HepG2 (cell line): Measurements from ENCODE around the gene DPM1. TPM values are rescaled to one million over a fixed set of nuclear protein-coding genes. Genes with fewer than 3 reads are reported as not detected.

ENCODE experiments used
- AKAP8 ChIP-seq: sonication (generic); formaldehyde crosslinking; IDR thresholded peaks from 2 replicates; pipeline ENCODE4 v1.5.1; 2020; ENCODE audit warnings: mild to moderate bottlenecking, missing genetic modification reagents
- ATAD3A ChIP-seq: sonication (generic); formaldehyde crosslinking; IDR thresholded peaks from 2 replicates; pipeline ENCODE4 v1.4.0; 2020; ENCODE audit warnings: missing genetic modification reagents
- LCORL ChIP-seq, 2 experiments: fragments of 450-650 bp in 1 of 2; sonication (generic) in 1 of 2; formaldehyde crosslinking in 1 of 2; IDR thresholded peaks; 2 replicates each; pipeline versions ENCODE4 v1.5.0 to v1.6.1; 2017 to 2020; ENCODE audit warnings: antibody characterized with exemption in 1 of 2, missing genetic modification reagents in 1 of 2
- MAFF ChIP-seq: IDR thresholded peaks from 2 replicates; pipeline ENCODE4 v1.6.1; 2011; ENCODE audit warnings: low read depth, low read length, improper control_type of control experiment
- RELA ChIP-seq: sonication (generic); formaldehyde crosslinking; IDR thresholded peaks from 2 replicates; pipeline ENCODE4 v1.4.0; 2020; ENCODE audit warnings: missing genetic modification reagents
- RXRB ChIP-seq: IDR thresholded peaks from 2 replicates; pipeline ENCODE4 v1.6.1; 2016; ENCODE audit warnings: borderline replicate concordance, missing genetic modification reagents, missing compliant biosample characterization
- TARDBP ChIP-seq: sonication (generic); formaldehyde crosslinking; IDR thresholded peaks from 2 replicates; pipeline ENCODE4 v1.8.0; 2022; ENCODE audit warnings: mild to moderate bottlenecking, missing genetic modification reagents
- ZBTB1 ChIP-seq: sonication (generic); formaldehyde crosslinking; IDR thresholded peaks from 2 replicates; pipeline ENCODE4 v1.4.0; 2020; ENCODE audit warnings: missing genetic modification reagents, borderline replicate concordance
- ZBTB20 ChIP-seq: sonication (generic); formaldehyde crosslinking; IDR thresholded peaks from 2 replicates; pipeline ENCODE4 v1.8.1; 2023; ENCODE audit warnings: missing genetic modification reagents, low read depth, mild to moderate bottlenecking, borderline replicate concordance
- ZNF253 ChIP-seq: sonication (generic); formaldehyde crosslinking; IDR thresholded peaks from 2 replicates; pipeline ENCODE4 v1.8.0; 2022; ENCODE audit warnings: mild to moderate bottlenecking, missing genetic modification reagents, borderline replicate concordance
- ZNF7 ChIP-seq: IDR thresholded peaks from 2 replicates; pipeline ENCODE4 v1.6.1; 2016; ENCODE audit warnings: missing biosample characterization, missing genetic modification reagents
- ZNF713 ChIP-seq: sonication (generic); formaldehyde crosslinking; IDR thresholded peaks from 2 replicates; pipeline ENCODE4 v1.4.0; 2020; ENCODE audit warnings: mild to moderate bottlenecking, missing genetic modification reagents
- ZNF879 ChIP-seq: sonication (generic); formaldehyde crosslinking; IDR thresholded peaks from 2 replicates; pipeline ENCODE4 v1.8.1; 2023; ENCODE audit warnings: missing genetic modification reagents
- polyA plus RNA-seq, 8 experiments: library from polyadenylated mRNA; depleted of rRNA in 3 of 8; stranded (reverse) in 7 of 8; unstranded in 1 of 8; fragments of >200 nt; fragmentation: Illumina TruSeq in 4 of 8; extraction: Trizol in 4 of 8; gene quantifications; 2 replicates each; pipeline versions ENCODE4 v1.2.1 to v1.2.3, GENCODE V29; 2011 to 2016; ENCODE audit warnings: low read depth in 4 of 8, missing spikeins in 1 of 8, mixed read lengths in 1 of 8; ENCODE audit not compliant: insufficient read depth in 1 of 8
- total RNA-seq, 5 experiments: library from RNA; depleted of rRNA; stranded (reverse); fragments of >200 nt; fragmentation: Illumina TruSeq; extraction: Trizol; gene quantifications; 2 replicates each; pipeline ENCODE4 v1.2.3, GENCODE V29; 2016; ENCODE audit warnings: low read depth in 1 of 5
- TF ChIP-seq, protein P1 (sequence below): sonication (generic); formaldehyde crosslinking; IDR thresholded peaks from 2 replicates; pipeline ENCODE4 v1.4.0; 2020; ENCODE audit warnings: mild to moderate bottlenecking, missing genetic modification reagents
- TF ChIP-seq, protein P2 (sequence below): sonication (generic); formaldehyde crosslinking; IDR thresholded peaks from 2 replicates; pipeline ENCODE4 v1.9.0; 2021; ENCODE audit warnings: missing genetic modification reagents, borderline replicate concordance
- TF ChIP-seq, protein P3 (sequence below): sonication (generic); formaldehyde crosslinking; conservative IDR thresholded peaks from 2 replicates; pipeline ENCODE4 v1.4.0; 2020; ENCODE audit warnings: missing genetic modification reagents
- TF ChIP-seq, protein P4 (sequence below): sonication (generic); formaldehyde crosslinking; IDR thresholded peaks from 2 replicates; pipeline ENCODE4 v1.4.0; 2020; ENCODE audit warnings: mild to moderate bottlenecking, missing genetic modification reagents

The DPM1 gene
- total and polyA plus RNA-seq, 2 of the 13 experiments (the other 11 are each of a cell fraction or from before 2014, with no cell fraction given), result 83.2 to 161 TPM

DNA sequence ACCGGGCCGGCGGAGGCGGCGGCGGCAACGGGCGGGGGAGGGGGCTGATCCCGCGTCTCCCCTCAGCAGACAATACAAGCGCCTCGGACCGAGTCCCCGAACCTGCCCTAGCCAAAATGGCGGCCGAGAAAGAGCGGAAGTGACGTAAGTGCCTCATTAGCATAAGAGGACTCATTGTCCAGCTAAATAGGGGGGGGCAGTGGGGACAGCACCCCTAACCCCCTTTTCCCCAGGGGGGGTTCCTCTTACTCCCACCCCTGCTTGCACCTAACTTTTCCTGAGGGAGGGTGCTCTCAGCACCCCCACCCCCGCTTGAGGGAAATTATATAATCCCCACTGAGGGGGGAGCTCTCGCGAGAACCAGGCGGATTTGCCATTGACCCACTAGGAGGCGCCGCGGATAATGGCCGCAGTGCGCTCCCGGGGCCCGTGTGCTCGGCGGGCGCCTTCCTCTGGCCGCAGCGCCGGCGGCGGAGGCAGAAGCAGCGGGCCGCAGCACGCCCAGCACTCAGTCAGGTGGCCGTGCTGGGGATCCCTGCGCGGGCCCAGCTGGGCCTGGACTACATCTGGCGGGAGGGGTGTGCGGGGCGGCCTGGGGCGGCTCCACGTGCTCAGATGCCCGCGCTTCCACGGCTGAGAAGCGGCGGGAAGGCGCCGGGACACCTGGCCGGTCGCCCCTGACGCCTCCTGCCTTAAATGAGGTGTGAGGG, 26.9 kb downstream of the DPM1 start, which contains the start of gene ADNP (continued):
- TF ChIP-seq, protein P1, sequence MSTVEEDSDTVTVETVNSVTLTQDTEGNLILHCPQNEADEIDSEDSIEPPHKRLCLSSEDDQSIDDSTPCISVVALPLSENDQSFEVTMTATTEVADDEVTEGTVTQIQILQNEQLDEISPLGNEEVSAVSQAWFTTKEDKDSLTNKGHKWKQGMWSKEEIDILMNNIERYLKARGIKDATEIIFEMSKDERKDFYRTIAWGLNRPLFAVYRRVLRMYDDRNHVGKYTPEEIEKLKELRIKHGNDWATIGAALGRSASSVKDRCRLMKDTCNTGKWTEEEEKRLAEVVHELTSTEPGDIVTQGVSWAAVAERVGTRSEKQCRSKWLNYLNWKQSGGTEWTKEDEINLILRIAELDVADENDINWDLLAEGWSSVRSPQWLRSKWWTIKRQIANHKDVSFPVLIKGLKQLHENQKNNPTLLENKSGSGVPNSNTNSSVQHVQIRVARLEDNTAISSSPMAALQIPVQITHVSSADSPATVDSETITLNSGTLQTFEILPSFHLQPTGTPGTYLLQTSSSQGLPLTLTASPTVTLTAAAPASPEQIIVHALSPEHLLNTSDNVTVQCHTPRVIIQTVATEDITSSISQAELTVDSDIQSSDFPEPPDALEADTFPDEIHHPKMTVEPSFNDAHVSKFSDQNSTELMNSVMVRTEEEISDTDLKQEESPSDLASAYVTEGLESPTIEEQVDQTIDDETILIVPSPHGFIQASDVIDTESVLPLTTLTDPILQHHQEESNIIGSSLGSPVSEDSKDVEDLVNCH (CRISPR knock-in tag), result no peak
- TF ChIP-seq, protein P2, sequence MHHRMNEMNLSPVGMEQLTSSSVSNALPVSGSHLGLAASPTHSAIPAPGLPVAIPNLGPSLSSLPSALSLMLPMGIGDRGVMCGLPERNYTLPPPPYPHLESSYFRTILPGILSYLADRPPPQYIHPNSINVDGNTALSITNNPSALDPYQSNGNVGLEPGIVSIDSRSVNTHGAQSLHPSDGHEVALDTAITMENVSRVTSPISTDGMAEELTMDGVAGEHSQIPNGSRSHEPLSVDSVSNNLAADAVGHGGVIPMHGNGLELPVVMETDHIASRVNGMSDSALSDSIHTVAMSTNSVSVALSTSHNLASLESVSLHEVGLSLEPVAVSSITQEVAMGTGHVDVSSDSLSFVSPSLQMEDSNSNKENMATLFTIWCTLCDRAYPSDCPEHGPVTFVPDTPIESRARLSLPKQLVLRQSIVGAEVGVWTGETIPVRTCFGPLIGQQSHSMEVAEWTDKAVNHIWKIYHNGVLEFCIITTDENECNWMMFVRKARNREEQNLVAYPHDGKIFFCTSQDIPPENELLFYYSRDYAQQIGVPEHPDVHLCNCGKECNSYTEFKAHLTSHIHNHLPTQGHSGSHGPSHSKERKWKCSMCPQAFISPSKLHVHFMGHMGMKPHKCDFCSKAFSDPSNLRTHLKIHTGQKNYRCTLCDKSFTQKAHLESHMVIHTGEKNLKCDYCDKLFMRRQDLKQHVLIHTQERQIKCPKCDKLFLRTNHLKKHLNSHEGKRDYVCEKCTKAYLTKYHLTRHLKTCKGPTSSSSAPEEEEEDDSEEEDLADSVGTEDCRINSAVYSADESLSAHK, result no peak
- TF ChIP-seq RXRB (CRISPR knock-in tag), result no peak
- TF ChIP-seq, protein P3, sequence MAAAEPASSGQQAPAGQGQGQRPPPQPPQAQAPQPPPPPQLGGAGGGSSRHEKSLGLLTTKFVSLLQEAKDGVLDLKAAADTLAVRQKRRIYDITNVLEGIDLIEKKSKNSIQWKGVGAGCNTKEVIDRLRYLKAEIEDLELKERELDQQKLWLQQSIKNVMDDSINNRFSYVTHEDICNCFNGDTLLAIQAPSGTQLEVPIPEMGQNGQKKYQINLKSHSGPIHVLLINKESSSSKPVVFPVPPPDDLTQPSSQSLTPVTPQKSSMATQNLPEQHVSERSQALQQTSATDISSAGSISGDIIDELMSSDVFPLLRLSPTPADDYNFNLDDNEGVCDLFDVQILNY (CRISPR knock-in tag), result no peak
- peak; percentile 66; the same call in 1 of the 2 replicates for TF ChIP-seq TARDBP (CRISPR knock-in tag)
- no peak for TF ChIP-seq ZBTB20 (CRISPR knock-in tag)
- TF ChIP-seq RELA (CRISPR knock-in tag), result no peak
- peak; percentile 79; the same call in 1 of the 2 replicates for TF ChIP-seq AKAP8
- TF ChIP-seq ZNF713, result no peak
- peak; percentile 36; the same call in 1 of the 2 replicates for TF ChIP-seq ZNF253 (CRISPR knock-in tag)
- TF ChIP-seq LCORL (IDR thresholded peaks at IDR 0.05), result no peak
- 0 out of 2 replicates have a peak, but pooled peaks have one; percentile 33 for TF ChIP-seq LCORL (CRISPR knock-in tag; IDR thresholded peaks at IDR 0.05)
- TF ChIP-seq, protein P4, sequence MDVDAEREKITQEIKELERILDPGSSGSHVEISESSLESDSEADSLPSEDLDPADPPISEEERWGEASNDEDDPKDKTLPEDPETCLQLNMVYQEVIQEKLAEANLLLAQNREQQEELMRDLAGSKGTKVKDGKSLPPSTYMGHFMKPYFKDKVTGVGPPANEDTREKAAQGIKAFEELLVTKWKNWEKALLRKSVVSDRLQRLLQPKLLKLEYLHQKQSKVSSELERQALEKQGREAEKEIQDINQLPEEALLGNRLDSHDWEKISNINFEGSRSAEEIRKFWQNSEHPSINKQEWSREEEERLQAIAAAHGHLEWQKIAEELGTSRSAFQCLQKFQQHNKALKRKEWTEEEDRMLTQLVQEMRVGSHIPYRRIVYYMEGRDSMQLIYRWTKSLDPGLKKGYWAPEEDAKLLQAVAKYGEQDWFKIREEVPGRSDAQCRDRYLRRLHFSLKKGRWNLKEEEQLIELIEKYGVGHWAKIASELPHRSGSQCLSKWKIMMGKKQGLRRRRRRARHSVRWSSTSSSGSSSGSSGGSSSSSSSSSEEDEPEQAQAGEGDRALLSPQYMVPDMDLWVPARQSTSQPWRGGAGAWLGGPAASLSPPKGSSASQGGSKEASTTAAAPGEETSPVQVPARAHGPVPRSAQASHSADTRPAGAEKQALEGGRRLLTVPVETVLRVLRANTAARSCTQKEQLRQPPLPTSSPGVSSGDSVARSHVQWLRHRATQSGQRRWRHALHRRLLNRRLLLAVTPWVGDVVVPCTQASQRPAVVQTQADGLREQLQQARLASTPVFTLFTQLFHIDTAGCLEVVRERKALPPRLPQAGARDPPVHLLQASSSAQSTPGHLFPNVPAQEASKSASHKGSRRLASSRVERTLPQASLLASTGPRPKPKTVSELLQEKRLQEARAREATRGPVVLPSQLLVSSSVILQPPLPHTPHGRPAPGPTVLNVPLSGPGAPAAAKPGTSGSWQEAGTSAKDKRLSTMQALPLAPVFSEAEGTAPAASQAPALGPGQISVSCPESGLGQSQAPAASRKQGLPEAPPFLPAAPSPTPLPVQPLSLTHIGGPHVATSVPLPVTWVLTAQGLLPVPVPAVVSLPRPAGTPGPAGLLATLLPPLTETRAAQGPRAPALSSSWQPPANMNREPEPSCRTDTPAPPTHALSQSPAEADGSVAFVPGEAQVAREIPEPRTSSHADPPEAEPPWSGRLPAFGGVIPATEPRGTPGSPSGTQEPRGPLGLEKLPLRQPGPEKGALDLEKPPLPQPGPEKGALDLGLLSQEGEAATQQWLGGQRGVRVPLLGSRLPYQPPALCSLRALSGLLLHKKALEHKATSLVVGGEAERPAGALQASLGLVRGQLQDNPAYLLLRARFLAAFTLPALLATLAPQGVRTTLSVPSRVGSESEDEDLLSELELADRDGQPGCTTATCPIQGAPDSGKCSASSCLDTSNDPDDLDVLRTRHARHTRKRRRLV (CRISPR knock-in tag), result peak; percentile 94
- no peak for TF ChIP-seq MAFF
- TF ChIP-seq ZNF7 (CRISPR knock-in tag), result no peak
- no peak for TF ChIP-seq ATAD3A
- no peak for TF ChIP-seq ZNF879 (CRISPR knock-in tag)
- TF ChIP-seq ZBTB1, result no peak
